Stimulated activated CD4-positive, alpha-beta T cell treated with anti-CD3 and anti-CD28 coated beads, Interleukin-12 subunit alpha, Interleukin-12 subunit beta, amount 100 ng/mL, for 48 hours (primary cell): ENCODE measurements around the gene CFAP251.
"Not testable (repeated sequence)": the region's sequence is repeated elsewhere in the genome, so short reads cannot be mapped to it uniquely, and the experiment has no call there.

Experiments used
- DNase-seq, 3 donors: peaks; one replicate each; pipeline ENCODE4 v3.0.0-alpha.2; 2020; ENCODE audit warnings: low read depth in 2 of 3, low spot score in 1 of 3

Gene CFAP251, protein sequence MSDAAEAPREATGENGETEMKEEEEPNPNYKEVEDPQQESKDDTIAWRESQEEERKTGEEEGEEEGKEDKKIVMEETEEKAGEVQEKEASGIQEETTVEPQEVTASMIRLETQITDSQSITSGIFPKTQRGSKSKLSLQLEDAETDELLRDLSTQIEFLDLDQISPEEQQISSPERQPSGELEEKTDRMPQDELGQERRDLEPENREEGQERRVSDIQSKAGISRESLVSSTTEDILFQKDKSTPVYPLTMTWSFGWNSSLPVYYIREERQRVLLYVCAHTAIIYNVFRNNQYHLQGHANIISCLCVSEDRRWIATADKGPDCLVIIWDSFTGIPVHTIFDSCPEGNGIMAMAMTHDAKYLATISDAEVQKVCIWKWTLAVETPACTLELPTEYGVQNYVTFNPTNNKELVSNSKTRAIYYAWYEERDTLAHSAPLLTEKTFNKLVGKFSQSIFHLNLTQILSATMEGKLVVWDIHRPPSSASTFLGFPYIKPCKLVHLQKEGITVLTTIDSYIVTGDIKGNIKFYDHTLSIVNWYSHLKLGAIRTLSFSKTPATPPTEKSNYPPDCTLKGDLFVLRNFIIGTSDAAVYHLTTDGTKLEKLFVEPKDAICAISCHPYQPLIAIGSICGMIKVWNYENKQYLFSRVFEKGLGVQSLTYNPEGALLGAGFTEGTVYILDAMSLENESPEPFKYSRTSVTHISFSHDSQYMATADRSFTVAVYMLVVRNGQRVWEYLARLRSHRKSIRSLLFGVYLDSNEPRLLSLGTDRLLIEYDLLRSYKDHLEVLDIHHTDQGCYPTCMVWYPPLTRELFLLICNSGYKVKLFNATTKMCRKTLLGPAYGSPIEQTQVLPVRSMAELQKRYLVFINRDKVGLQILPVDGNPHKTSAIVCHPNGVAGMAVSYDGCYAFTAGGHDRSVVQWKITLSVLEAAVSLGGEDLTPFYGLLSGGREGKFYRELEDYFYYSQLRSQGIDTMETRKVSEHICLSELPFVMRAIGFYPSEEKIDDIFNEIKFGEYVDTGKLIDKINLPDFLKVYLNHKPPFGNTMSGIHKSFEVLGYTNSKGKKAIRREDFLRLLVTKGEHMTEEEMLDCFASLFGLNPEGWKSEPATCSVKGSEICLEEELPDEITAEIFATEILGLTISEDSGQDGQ

DNA sequence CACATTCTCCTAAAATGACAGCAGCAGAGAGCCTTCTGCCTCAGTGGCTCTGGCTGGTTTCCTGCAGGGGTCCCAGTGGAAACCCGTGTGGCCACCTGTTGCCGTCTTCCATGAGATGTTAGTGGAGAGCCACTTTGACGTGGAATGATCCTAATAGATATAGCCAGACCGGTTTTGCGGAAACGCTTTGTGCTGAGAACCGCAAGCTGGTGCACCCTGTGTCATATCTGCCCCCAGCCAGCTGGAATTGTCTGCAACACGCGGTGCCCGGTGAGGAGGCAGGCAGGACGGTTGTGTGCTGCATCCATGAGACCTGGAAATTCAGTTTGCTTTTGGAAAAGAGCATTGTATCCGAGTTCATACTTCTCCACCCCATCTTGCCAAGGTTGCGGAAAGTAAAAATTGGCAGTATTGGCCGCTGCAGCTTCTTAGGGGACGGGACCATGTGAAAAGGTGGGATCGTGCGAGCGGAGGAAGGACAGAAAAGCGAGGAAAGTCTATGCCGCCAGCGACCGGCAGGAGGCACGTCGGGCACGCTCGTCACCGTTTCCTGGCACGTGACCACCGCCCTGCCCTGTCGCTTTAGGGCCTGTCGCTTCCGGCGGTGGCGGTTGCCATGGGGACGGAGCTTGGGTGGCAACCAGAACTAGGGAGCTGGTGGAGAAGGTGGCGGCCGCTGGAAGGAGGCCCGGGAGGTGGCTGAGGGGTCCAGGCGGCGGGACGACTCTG, at the start of gene CFAP251:
Gene CFAP251, plus strand, starts transcription at position 643 of the 729 bp plus-strand sequence. CDS start 2,714 bp downstream, outside the sequence.
- DNase-seq = peak; percentile 89 to 94 (median 94)

DNA sequence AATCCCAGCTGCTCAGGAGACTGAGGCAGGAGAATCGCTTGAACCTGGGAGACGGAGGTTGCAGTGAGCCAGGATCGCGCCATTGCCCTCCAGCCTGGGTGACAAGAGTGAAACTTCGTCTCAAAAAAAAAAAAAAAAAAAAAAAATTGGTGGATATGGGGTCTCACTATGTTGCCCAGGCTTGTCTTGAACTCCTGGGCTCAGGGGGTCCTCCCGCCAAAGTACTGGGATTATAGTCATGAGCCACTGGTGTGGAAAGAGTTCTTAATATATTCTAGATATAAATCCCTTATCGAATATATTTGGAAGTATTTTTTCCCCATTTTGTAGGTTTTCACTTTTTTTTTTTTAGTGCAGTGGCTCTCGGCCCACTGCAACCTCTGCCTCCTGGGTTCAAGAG, 49.2 kb upstream of the CFAP251 start:
- not testable (repeated sequence) for DNase-seq

DNA sequence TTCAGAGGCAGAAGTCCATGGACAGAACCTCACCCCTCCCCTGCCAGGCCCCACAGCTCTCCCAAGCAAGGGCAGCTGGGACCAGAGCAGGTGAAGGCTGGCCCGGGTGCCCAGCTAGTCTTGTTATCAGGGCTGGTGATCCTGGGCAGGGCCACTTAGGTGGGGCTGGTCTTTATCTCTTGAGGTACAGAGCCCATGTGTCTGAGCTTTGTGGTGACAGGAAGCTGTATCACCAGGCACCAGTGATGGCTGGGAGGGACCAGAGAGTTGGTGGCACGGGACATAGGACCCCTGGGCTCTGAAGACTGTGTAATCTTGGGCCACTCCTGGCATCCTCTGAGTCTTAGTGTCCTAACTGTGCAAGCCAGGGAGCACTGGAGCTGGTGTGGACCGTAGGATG, 46.9 kb upstream of the CFAP251 start:
- DNase-seq = no peak

DNA sequence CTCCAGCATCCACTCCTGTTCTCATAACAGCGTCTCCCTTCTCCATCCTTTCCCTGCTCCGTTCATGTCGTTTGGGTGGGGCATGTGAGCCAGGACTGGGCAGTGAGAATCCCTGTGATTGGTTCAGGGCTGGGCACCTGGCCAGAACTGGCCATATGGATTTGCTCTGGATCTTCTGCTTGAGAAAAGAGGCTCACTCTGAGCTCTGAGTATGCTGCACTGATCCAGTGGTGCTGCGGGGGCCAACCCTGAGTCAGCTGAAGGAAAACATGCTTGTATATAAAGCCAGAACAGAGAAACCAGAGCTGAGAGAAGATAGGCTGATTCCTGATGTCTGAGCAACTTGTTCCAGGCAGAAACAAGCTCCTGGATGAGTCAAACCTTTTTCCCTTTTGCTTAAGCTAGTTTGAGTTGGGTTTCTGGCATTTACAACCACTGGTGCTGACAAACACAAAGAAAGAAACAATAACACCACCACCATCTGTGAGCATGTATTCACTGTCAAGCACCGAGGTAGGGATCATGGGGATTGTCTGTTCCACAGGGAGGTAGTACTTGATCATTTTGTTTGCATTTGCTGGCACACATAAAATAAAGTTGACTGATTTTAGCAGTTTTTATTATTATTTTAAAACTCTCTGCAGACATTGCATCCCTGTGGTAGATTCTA, 45.7 kb upstream of the CFAP251 start:
- peak in 1 of 3 donors; percentile 10 for DNase-seq

DNA sequence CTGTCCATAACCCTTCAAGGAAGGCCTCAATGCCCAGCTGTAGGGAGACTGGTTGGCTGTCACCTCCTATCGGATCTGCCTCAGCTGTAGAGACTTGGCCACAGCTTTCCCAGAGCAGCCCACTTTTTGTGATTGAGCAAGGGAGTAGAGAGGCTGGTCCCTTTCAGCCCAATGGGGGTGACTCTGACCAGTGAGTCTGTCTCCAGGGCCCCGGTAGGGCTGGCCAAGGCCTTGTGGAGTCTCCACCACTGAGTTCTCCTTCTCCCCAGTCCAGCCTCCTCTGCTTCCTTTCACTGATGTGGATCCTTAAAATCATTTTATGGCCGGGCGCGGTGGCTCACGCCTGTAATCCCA, 45.2 kb upstream of the CFAP251 start:
- DNase-seq = no peak

DNA sequence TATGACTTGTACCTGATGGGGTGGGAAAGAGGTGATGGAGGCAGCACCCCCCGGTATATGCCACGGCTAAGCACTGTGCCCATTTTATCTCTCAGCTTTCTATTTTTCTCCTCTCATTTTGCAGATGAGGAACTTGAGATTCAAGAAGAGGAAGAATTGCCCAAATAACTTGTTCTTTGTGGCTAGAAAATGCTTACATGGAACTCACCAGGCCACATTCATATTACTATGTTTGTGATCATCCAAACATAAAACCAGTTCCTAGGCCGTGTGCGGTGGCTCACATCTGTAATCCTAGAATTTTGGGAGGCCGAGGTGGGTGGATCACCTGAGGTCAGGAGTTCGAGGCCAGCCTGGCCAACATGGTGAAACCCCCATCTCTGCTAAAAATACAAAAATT, 44.3 kb upstream of the CFAP251 start:
- DNase-seq = no peak

DNA sequence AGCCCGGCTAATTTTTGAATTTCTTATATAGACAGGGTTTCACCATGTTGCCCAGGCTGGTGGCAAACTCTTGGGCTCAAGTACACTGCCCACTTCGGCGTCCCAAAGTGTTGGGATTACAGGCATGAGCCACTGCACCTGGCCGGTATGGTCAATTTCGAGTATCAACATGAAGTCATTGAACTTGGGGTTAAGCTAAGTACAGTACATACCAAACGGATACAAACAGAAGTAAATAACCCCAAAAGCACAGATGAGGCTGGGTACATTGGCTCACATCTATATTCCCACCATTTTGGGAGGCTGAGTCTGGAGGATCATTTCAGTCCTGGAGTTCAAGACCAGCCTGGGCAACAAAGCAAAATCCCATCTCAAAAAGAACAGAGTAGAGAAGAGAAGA, 42.8 kb upstream of the CFAP251 start:
- DNase-seq = no peak

DNA sequence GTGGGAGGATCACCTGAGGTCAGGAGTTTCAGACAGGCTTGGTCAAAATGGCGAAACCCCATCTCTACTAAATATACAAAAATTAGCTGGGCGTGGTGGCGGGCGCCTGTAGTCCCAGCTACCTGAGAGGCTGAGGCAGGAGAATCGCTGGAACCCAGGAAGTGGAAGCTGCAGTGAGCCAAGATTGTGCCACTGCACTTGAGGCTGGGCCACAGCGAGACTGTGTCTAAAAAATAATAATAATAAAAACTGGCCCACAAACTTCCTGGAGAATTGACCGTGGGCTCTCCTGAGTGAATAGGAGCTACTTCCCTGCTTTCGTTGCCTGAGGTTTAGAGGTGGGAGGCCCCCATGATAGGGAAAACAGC, 42.3 kb upstream of the CFAP251 start:
- DNase-seq = not testable (repeated sequence)

DNA sequence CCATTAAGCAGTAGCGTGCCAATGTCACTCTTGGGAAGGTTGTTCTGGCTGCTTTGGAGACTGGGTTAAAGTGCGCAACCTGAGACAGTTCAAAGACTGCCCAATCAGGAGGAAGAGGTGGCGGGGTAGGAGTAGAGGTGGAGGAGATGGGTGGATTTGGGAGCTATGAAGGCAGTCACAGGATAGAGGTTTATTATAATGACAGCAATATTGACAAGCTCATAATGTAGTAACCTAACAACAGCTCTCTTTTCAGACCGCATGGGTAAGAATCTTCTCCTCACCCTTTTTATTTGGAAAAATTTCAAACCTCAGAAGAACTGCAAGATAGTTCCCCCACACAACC, 35.1 kb upstream of the CFAP251 start:
- DNase-seq = no peak

DNA sequence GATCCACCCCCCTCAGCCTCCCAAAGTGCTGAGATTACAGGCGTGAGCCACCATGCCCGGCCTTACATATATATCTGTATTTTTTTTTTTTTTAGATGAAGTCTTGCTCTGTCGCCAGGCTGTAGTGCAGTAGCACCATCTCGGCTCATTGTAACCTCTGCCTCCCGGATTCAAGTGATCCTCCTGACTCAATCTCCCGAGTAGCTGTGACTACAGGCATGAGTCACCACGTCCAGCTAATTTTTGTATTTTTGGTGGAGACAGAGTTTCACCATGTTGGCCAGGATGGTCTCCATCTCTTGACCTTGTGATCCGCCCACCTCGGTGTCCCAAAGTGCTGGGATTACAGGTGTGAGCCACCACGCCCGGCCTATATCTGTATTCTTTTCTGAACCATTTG, 33.3 kb upstream of the CFAP251 start:
- not testable (repeated sequence) for DNase-seq

DNA sequence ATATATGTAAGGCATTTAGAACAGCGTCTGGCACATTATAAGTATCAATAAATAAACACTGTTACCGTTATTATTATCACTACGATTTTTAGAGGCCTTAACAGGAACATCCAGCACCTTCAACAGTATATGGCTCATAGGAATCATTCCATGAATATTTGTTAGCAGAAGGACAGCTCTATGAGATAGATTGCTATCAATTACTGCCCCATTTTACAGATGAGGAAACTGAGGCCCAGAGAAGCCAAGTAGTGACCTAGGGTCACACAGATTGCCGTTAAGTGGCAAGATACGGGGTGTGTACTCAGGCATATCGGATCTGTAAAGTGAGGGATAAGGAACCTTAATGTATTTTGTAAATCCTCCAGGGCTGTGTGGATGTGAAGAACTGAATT, 30.3 kb upstream of the CFAP251 start:
- no peak for DNase-seq

DNA sequence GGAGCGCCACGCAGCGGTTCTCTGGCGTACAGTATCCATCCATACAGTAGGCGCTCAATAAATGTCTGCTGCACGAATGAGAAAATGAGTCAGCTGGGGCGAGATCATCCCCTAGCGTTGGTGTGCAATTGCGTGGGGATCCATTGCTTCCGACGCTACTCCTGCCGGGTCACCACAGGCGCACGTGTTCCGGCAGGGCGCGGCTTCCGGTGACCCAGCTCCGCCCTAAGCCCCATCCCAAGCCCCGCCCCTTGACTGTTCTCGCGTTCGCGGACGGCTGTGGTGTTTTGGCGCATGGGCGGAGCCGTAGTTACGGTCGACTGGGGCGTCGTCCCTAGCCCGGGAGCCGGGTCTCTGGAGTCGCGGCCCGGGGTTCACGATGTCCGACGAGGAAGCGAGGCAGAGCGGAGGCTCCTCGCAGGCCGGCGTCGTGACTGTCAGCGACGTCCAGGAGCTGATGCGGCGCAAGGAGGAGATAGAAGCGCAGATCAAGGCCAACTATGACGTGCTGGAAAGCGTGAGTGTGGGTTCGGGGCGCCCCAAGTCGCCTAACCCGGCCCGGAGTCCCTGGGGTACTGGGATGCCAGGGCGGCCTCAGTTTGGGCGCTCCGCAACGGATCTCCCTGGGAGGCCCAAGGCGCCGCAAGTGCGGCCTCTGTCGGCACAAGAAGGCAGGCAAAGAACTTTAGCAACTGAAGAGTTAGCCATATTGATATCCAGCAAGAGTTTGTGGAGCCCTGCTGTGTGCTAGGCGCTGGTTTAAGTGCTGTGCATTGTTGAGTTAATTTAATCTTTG, 29.7 kb upstream of the CFAP251 start, which contains the start of gene PSMD9:
Gene PSMD9, plus strand, starts transcription at position 313 of the 796 bp plus-strand sequence. Its CDS starts 67 bp downstream, at position 380.
- peak; percentile 98 to 99 (median 99) for DNase-seq

DNA sequence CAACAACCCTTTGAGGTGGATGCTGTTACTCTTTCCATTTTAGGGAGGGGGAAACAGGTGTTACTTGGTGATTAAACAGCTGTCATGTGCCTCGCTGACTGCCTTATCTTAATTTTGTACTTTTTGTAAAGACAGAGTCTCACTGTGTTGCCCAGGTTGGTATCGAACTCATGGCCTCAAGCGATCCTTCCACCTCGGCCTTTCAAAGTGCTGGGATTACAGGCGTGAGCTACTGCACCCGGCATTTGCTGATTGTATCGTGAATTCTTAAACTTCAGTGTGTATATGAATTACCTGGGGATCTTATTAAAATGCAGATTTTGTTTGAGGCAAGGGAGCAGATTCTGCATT, 29.1 kb upstream of the CFAP251 start:
- no peak for DNase-seq

DNA sequence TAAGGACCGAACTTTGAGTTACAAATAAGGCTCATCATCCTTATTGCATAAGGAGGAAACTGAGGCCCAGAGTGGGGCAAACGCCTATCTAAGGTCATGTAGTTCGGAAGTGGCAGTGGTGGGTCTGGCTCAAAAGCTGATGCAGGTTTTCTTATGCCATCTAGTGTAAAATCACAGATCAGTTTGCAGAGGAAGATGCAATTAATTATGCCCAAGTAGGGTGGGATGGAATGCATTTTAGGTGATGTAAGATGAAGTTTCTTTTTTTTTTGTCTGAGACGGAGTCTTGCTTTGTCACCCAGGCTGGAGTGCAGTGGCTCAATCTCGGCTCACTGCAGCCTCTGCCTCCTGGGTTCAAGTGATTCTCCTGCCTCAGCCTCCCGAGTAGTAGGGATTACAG, 28.7 kb upstream of the CFAP251 start:
- DNase-seq = not testable (repeated sequence)

DNA sequence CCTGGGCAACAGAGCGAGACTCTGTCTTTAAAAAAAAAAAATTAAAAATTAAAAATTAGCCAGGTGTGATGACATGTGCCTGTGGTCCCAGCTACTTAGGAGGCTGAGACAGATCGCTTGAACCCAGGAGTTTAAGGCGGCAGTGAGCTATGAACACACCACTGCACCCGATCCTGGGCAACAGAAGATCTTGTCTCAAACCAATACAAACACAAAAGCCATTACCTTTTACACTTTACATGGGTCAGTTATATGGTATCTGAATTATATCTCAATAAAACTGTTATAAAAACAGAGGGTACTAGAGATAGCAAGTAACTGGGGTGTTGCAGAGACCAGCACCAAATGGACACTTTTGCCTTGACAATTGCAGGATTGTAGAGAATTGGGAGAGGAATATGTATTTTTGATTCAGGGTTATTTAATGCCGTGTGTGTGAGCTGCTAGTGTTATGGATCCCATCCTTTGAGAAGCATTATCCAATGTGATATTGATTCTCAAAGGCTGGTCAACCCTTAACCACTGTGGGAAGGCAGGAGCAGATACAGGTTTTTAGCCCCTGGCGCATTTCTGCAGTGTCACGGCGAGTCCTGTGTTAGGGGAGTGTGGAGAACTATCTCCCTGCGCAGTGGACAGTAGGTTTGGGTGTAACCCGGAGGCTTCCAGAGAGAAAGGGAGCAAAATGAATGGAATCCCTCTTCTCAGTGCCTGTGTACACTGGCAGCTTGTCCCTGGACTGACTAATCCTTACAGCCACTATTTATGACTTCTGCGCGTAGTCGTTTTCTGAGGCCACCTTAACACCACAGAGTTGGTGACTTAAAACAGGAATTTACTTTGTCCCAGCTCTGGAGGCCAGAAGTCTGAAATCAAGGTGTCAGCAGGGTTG, 25.5 kb upstream of the CFAP251 start:
- DNase-seq = no peak

DNA sequence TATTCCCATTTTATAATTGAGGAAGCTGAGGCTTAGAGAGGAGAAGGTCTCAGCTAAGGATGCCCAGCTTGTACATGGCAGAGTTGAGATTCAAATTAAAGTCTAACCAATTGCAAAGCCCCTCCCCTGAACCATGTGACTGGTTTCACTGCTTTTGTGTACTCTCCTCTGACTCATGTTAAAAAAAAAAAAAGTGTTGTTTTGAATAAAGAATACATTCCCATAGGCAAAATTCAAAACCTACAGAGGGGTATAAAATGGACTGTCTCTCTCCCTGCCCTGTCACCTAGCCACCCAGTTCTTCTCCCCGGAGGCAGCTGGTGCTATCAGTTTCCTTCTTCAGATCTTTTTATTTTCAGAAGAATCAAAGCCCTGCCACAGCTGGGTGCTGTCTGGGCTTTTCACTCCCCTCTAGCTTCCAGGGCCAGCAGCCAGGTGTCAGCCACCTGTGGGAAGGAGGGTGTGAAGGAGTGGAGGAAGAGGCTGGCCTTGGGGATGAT, 24.4 kb upstream of the CFAP251 start:
- DNase-seq = peak in 1 of 3 donors; percentile 5

DNA sequence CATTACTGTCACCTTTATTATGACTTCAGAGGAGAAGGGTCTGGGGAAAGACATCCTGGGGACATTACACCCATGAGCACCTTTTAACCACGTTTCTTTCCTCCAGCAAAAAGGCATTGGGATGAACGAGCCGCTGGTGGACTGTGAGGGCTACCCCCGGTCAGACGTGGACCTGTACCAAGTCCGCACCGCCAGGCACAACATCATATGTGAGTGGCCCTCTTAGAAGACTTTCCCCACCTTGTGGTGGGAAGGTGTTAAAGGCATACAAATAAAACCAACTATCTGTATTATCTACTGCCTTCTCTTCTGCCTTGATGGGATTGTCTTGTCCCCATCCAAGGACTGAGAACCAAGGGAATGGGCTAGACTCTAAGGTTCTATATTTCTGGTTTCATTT, 23.8 kb upstream of the CFAP251 start:
- DNase-seq = no peak

DNA sequence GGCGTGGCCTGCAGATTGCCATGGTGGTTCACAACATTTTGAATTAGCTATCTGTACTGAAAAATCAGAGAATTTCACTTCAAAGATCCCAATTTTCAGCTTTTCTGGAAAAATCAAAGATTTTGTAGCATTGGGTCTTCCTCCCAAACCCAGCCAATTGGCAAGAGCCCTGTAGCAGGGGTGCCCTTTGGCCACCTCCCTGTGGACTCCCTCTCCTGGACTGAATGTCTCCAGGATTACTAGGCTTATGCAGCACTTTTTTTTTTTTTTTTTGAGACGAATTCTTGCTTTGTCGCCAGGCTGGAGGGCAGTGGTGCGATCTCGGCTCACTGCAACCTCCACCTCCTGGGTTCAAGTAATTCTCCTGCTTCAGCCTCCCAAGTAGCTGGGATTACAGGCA, 20.1 kb upstream of the CFAP251 start:
- DNase-seq = no peak

DNA sequence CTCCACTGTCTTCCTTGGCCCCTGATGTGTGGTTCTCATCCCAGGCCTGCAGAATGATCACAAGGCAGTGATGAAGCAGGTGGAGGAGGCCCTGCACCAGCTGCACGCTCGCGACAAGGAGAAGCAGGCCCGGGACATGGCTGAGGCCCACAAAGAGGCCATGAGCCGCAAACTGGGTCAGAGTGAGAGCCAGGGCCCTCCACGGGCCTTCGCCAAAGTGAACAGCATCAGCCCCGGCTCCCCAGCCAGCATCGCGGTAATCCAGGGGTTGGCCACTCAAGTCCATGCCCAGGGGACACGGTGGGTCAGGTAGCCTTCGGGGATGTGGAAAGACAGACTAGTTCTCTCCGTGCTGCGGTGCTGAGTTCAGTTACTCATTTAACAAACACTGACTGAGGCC, 18.8 kb upstream of the CFAP251 start:
- no peak for DNase-seq
